OCI-LY7 (cell line): Measurements from ENCODE around the gene MYO3A. TPM values are rescaled to one million over a fixed set of nuclear protein-coding genes. Genes with fewer than 3 reads are reported as not detected.
"Not testable (repeated sequence)": the region's sequence is repeated elsewhere in the genome, so short reads cannot be mapped to it uniquely, and the experiment has no call there.

Experiments
- BruUV-seq: library from RNA; stranded (reverse); fragments of 400-500 nt; replicated peaks from 2 replicates; lab custom pipeline; 2021; lab: Mats Ljungman, UMichigan
- CTCF ChIA-PET: fragments of 300-600 bp; sonication (Branson Sonifier 250); formaldehyde crosslinking; loops from one replicate; lab custom pipeline; 2022; ENCODE audit warnings: antibody characterized with exemption; ENCODE audit not compliant: unreplicated experiment; lab: Charles Lee
- POLR2A ChIA-PET: fragments of 300-600 bp; sonication (Branson Sonifier 250); formaldehyde crosslinking; loops from one replicate; lab custom pipeline; 2022; ENCODE audit warnings: antibody characterized with exemption; lab: Charles Lee
- DNase-seq: peaks from one replicate; pipeline ENCODE4 v3.0.0-alpha.2; 2015; ENCODE audit warnings: low spot score
- H2AFZ ChIP-seq: fragments of 200-600 bp; sonication (generic), shearing (Covaris generic); 2 replicates; pipeline ENCODE4 v1.6.1; 2014; ENCODE audit warnings: mild to moderate bottlenecking, antibody characterized with exemption, low read length, moderate library complexity
- H3K27ac ChIP-seq: fragments of 200-600 bp; sonication (generic); 2 replicates; pipeline ENCODE4 v1.5.1; 2014; ENCODE audit warnings: mixed run types, low read depth, mild to moderate bottlenecking, moderate library complexity, low read length, inconsistent platforms; ENCODE audit not compliant: poor library complexity, severe bottlenecking
- H3K36me3 ChIP-seq: fragments of 200-600 bp; sonication (generic); 2 replicates; pipeline ENCODE4 v1.6.1; 2014; ENCODE audit warnings: mild to moderate bottlenecking, antibody characterized with exemption, low read length, moderate library complexity, mixed read lengths; ENCODE audit not compliant: insufficient read depth
- H3K4me1 ChIP-seq: fragments of 200-600 bp; sonication (generic); 2 replicates; pipeline ENCODE4 v1.5.1; 2014; ENCODE audit warnings: mild to moderate bottlenecking, low read length; ENCODE audit not compliant: insufficient read depth, poor library complexity, severe bottlenecking
- H3K4me2 ChIP-seq: fragments of 200-600 bp; sonication (generic); 2 replicates; pipeline ENCODE4 v1.6.1; 2014; ENCODE audit warnings: mild to moderate bottlenecking, low read length
- H3K4me3 ChIP-seq: fragments of 200-600 bp; sonication (generic); 2 replicates; pipeline ENCODE4 v1.5.1; 2014; ENCODE audit warnings: mild to moderate bottlenecking, low read depth, low read length; ENCODE audit not compliant: poor library complexity, severe bottlenecking
- H3K79me2 ChIP-seq: fragments of 200-600 bp; sonication (generic); 2 replicates; pipeline ENCODE4 v1.6.1; 2016; ENCODE audit warnings: low read depth, mild to moderate bottlenecking, low read length, moderate library complexity, mixed read lengths; ENCODE audit not compliant: insufficient read depth
- H3K9me2 ChIP-seq: fragments of 200-600 bp; sonication (generic); 2 replicates; pipeline ENCODE4 v1.6.1; 2016; ENCODE audit warnings: mild to moderate bottlenecking, low read length, mixed read lengths; ENCODE audit not compliant: insufficient read depth
- H3K9me3 ChIP-seq: fragments of 200-600 bp; sonication (generic); 2 replicates; pipeline ENCODE4 v1.6.1; 2014; ENCODE audit warnings: mild to moderate bottlenecking, mixed run types, low read length, mixed read lengths
- H4K20me1 ChIP-seq: fragments of 200-600 bp; sonication (generic); 2 replicates; pipeline ENCODE4 v1.6.1; 2014; ENCODE audit warnings: mild to moderate bottlenecking, antibody characterized with exemption, low read length, moderate library complexity, mixed read lengths; ENCODE audit not compliant: insufficient read depth
- EZH2phosphoT487 ChIP-seq: fragments of 200-600 bp; sonication (generic); IDR thresholded peaks from 2 replicates; pipeline ENCODE4 v1.6.1; 2018; ENCODE audit warnings: low read depth, borderline replicate concordance, mild to moderate bottlenecking, mixed run types, antibody characterized with exemption, low read length, moderate library complexity, mixed read lengths
- intact Hi-C: fragments of 100-400 bp; cut with micrococcal nuclease; formaldehyde crosslinking; loops from one replicate; pipeline ENCODE4 v1.10.0; 2022; ENCODE audit not compliant: unreplicated experiment
- total RNA-seq, 2 experiments: library from RNA; depleted of rRNA in 1 of 2; stranded (reverse); fragments of >200 nt in 1 of 2; shearing (Covaris generic) in 1 of 2; gene quantifications; 2 replicates each; pipeline ENCODE4 v1.2.3, GENCODE V29; 2014 to 2022
- TF ChIP-seq, protein P1 (sequence below): fragments of 200-600 bp; sonication (generic); conservative IDR thresholded peaks from 2 replicates; pipeline ENCODE4 v1.5.1; 2014; ENCODE audit warnings: mild to moderate bottlenecking, antibody characterized with exemption, low read length, moderate library complexity, mixed read lengths

The MYO3A gene
- total RNA-seq, 2 experiments from 2014 or later, result not detected

DNA sequence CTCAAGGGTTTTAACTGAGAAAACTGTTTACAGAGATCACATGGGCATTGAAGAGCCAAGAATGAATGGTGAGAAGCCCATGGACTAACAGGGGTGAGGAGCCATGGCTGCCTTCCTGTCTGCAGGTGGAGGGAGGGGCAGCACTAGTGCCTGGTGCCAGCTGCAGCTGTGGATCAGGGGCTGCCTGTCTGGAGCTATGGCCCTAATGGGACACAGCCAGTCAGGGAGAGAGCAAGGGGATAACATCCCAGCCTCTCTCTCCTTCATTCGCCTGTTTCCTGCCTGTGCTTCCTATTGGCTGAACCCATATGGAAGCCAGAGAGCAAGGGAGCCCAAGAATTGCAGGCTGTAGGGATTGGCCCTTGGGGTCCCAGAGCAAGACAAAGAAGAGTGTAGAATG, 156.7 kb downstream of the MYO3A start:
- Histone ChIP-seq H3K9me2 (no peaks in the 10 kb centered on the region), H3K4me2 (no peak overlapping the region), H3K4me3 (no peak overlapping the region), H3K9me3 (no peaks in the 10 kb centered on the region), H4K20me1 (no peaks in the 10 kb centered on the region), H2AFZ (no peak overlapping the region), H3K27ac (no peak overlapping the region), H3K4me1 (no peaks in the 10 kb centered on the region), H3K36me3 (no peaks in the 10 kb centered on the region), H3K79me2 (no peaks in the 10 kb centered on the region)
- ChIA-PET CTCF (no interaction called here), POLR2A (interaction anchor here (1.1 to 1.4 kb wide), 2 partner anchors 10 to 13 kb away, joined by 3 to 5 read pairs; no protein-coding TSS in a partner anchor)
- intact Hi-C loops, result no loop called here
- no peak for DNase-seq
- TF ChIP-seq, protein P1, sequence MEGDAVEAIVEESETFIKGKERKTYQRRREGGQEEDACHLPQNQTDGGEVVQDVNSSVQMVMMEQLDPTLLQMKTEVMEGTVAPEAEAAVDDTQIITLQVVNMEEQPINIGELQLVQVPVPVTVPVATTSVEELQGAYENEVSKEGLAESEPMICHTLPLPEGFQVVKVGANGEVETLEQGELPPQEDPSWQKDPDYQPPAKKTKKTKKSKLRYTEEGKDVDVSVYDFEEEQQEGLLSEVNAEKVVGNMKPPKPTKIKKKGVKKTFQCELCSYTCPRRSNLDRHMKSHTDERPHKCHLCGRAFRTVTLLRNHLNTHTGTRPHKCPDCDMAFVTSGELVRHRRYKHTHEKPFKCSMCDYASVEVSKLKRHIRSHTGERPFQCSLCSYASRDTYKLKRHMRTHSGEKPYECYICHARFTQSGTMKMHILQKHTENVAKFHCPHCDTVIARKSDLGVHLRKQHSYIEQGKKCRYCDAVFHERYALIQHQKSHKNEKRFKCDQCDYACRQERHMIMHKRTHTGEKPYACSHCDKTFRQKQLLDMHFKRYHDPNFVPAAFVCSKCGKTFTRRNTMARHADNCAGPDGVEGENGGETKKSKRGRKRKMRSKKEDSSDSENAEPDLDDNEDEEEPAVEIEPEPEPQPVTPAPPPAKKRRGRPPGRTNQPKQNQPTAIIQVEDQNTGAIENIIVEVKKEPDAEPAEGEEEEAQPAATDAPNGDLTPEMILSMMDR, result no peak
- TF ChIP-seq EZH2phosphoT487, result no peak
- no TSS peak for BruUV-seq

DNA sequence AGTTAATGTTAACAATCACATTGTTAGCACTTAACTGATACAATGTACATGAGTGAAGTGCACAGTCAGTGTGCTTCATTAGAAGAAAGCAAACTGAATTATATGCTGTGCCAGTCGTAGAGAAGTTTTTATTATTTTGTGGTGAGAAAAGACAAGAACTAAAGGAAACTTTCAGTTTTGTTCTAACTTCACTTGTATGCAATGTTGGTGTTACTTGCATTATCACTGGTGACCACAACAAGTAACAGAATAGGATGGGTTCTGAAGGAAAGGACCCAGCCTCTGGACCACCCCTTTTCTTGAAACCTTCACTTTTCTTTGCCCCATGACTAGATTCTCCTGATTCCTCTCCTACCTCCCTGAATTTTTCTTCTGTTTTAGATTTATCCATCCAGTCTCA, 159.2 kb downstream of the MYO3A start:
- no peak overlapping the region for H3K4me3 ChIP-seq
- no peaks in the 10 kb centered on the region for H3K4me1 ChIP-seq
- ChIA-PET CTCF (no interaction called here), POLR2A (interaction anchor here (0.9 kb wide), 1 partner anchor 14 kb away, joined by 4 read pairs; no protein-coding TSS in a partner anchor)
- BruUV-seq, result no TSS peak
- intact Hi-C loops, result no loop called here
- no peaks in the 10 kb centered on the region for H4K20me1 ChIP-seq
- no peaks in the 10 kb centered on the region for H3K9me3 ChIP-seq
- H3K4me2 ChIP-seq, result no peak overlapping the region
- no peak overlapping the region for H3K27ac ChIP-seq
- no peak overlapping the region for H2AFZ ChIP-seq
- H3K79me2 ChIP-seq, result no peaks in the 10 kb centered on the region
- no peak for DNase-seq
- TF ChIP-seq, protein P1, result no peak
- no peak for TF ChIP-seq EZH2phosphoT487
- no peaks in the 10 kb centered on the region for H3K36me3 ChIP-seq
- H3K9me2 ChIP-seq, result no peaks in the 10 kb centered on the region

DNA sequence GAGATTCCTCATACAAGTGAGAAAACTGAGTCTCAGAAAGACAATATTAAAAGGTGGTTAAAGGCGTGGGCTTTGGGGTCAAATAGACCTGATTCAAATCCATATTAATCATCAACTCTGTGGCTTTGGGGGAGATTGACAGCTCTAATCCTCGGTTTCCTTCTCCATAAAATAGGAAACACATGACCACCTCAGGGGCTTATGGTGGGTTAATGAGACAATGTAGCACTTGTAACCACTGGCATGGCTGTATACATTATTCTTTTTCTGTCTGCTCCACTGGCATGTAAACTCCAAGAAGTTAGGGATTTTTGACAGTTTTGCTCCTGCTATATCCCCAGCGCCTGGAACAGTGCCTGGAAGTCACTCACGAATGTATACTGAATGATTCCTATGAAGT, 161.8 kb downstream of the MYO3A start:
- Histone ChIP-seq H4K20me1 (no peaks in the 10 kb centered on the region), H3K4me1 (no peaks in the 10 kb centered on the region), H3K79me2 (no peaks in the 10 kb centered on the region), H3K36me3 (no peaks in the 10 kb centered on the region), H2AFZ (no peak overlapping the region), H3K4me2 (no peak overlapping the region), H3K4me3 (no peak overlapping the region), H3K27ac (no peak overlapping the region), H3K9me2 (no peaks in the 10 kb centered on the region), H3K9me3 (no peaks in the 10 kb centered on the region)
- POLR2A ChIA-PET, result no interaction called here
- intact Hi-C loops, result no loop called here
- TF ChIP-seq EZH2phosphoT487, result no peak
- TF ChIP-seq, protein P1, result no peak
- BruUV-seq, result no TSS peak
- CTCF ChIA-PET, result no interaction called here
- DNase-seq, result no peak

DNA sequence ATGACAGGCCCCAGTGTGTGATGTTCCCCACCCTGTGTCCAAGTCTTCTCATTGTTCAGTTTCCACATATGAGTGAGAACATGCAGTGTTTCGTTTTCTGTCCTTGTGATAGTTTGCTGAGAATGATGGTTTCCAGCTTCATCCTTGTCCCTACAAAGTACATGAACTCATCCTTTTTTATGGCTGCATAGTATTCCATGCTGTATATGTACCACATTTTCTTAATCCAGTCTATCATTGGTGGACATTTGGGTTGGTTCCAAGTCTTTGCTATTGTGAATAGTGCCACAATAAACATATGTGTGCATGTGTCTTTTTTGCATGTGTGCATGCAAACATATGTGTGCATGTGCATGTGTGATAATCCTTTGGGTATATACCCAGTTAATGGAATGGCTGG, 163.5 kb downstream of the MYO3A start:
- H3K4me1 ChIP-seq, DNase-seq, H3K36me3 ChIP-seq, POLR2A ChIA-PET, H3K9me2 ChIP-seq, H3K9me3 ChIP-seq, intact Hi-C loops, H3K4me3 ChIP-seq, BruUV-seq, H3K79me2 ChIP-seq, CTCF ChIA-PET, H2AFZ ChIP-seq, H4K20me1 ChIP-seq, H3K4me2 ChIP-seq, H3K27ac ChIP-seq: not testable (repeated sequence)
